LHCN-M2 (cell line): ENCODE measurements around the gene KLF2. TPM values are rescaled to one million over a fixed set of nuclear protein-coding genes. Genes with fewer than 3 reads are reported as not detected.
A peak's percentile ranks its signal among the peaks of the same experiment; 100 is the strongest.
"Not testable (repeated sequence)": the region's sequence is repeated elsewhere in the genome, so short reads cannot be mapped to it uniquely, and the experiment has no call there.

Experiments used
- DNase-seq: peaks from one replicate; pipeline ENCODE4 v3.0.0-alpha.2; 2012; ENCODE audit warnings: low read depth
- total RNA-seq: library from RNA; depleted of rRNA; stranded (reverse); fragments of >200 nt; gene quantifications from 2 replicates; pipeline ENCODE4 v1.2.3, GENCODE V29; 2014

Gene KLF2
- total RNA-seq, 1 experiment from 2014 or later, result 2.8 TPM

DNA sequence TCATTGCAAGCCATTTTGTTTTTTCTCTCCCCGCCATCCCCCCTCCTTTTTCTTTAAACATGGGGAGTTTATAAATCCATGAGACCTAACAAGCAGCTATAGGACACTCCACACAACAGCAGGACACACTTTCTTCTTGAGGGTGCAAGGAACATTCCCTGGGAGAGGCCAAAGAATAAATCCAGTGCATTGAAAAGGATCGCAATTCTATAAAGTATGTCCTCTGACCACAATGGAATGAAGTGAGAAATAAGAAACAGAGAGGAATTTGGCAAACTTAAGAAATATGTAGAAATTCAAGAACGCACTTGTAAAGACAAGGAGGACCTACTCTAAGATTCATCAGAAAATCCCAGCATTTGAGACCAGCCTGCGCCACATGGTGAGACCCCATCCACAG, 11.9 kb downstream of the KLF2 start:
- DNase-seq, result no peak

DNA sequence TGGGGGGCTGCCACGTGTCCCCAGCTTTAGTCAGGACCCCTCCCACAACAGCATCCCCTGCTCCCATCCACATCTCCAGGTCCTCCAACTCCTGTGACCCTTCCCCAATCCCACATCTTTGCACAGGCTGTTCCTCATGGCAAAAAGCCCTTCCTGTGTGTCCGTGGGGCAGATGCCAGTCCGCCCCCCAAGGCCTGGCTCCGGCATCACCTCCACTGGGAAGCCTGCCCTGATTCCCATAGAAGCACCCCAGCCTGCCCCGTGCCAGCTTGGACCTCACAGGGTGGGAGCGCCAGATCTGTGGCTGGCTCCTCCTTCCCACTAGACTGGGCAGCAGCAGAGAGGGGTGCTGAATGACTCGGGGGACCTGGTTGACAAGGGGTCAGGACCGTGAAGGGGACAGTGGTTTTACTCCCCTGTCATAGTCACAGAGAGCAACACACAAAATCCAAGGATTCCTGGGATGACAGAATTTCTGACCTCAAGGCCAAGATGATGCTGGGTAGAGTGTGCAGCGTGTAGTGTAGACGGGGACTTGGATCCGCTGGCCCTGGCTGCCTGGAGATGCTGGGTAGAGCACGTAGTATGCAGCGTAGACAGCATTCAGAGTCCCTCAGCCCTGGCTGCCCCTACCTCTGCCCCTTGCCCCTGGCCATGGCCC, 13.3 kb downstream of the KLF2 start:
- no peak for DNase-seq

- peak; percentile 95 for DNase-seq
Measured at GRCh38 chr19:16338470-16339360, 14.1 kb downstream of the KLF2 start.

DNA sequence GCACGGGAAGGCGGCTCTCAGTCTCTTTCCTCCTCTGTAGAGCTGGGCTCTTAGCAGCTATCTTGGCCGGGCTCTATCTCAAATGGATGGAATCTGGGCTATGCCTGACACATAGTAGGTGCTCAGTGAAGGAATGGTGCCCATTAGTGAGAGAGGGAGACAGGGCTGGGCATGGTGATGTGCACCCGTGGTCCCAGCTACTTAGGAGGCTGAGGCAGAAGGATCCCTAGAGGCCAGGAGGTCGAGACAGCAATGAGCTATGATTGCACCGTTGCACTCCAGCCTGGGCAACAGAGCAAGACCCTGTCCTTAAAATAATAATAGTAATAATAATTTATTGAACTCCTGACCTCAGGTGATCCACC, 14.7 kb downstream of the KLF2 start:
- no peak for DNase-seq

- no peak for DNase-seq
Measured at GRCh38 chr19:16340092-16340491, 15.5 kb downstream of the KLF2 start.

DNA sequence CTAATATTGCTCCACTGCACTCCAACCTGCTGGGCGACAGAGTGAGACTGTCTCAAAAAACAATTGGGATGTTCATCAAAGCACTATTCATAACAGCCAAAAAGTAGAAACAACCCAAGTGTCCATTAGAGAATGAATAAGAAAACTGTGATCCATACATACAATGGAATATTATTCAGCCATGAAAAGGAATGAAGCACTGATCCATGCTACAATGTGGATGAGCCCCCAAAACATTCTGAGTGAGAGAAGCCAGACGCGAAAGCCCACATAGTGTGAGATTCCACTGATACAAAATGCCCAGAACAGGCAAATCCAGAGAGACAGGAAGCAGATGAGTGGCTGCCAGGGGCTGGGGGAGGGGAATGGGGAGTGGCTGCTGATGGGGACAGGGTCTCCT, 16.0 kb downstream of the KLF2 start:
- no peak for DNase-seq

DNA sequence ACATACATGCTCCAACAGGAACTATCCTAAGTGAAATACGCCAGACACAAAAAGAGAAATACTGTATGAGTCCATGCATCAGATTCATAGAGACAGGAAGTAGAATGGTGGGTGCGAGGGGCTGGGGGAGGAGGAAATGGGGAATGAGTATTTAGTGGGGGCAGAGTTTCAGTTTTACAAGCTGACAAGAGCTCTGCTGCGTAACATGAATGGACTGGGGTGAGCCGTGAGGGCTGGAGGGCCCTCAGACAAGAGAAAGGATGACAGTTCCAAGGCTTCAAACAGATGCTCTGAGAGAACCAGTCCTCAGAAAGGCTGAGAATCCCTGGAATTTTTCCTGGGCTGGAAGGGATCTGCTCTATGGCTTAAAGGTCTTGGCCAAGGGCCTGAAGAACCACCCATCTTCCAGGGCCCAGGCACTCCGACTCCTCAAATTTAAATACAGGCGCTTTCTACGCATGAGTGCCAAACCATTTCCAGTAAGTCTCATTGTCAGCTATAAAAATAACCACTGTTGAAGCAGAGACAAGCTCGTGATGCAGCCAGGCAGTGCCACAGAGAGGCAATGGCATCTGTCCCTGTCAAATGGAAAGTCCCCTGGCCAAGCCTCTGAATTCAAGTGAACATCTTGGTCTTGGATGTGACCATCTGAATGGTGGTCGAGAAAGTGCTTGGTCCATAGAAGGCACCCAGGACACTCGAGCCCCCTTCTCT, 17.5 kb downstream of the KLF2 start:
- DNase-seq, result peak; percentile 35

DNA sequence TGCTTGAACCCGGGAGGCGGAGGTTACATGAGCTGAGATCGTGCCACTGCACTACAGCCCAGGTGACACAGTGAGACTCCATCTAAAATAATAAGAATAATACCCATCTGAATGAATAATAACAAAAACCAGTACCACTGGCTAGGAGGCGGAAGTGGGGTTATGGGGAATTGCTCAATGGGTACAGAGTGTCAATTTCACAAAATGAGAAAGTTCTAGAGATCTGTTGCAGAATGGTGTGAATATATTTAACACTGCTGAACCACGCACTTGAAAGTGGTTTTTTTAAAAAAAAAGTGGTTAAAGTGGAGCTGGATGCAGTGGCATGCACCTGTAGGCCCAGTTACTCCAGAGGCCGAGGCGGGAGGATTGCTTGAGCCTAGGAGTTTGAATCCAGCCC, 18.5 kb downstream of the KLF2 start:
- DNase-seq, result no peak

DNA sequence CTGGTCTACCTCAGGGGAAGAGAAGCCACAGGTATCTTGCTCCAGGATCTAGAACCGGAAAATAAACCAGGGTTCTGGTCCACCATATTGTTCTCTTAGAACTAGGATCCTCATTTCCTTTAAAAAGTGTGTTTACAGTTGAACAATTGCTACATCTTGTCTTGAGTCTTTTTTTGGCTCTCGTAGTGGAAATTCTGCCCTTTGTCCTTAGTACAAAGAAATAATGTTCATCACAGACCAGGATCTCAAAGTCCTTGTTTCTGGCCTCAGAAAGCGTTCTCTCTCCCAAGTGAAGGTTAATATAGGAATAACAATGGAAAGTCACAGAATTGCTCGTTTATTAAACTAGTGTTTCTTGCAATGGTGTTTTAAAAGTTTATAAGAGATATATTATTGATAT, 20.8 kb downstream of the KLF2 start:
- no peak for DNase-seq

DNA sequence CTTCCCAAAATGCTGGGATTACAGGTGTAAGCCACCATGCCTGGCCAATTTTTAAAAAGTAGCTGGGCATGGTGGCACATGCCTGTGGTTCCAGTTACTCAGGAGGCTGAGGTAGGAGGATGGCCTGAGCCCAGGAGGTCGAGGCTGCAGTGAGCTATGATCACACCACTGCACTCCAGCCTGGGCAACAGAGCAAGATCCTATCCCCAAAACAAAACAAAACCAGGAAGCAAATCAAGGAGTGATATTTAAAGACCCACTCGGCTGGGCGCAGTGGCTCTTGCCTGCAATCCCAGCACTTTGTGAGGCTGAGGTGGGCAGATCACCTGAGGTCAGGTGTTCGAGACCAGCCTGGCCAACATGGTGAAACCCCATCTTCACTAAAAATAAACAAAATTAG, 22.5 kb downstream of the KLF2 start:
- DNase-seq, result not testable (repeated sequence)

DNA sequence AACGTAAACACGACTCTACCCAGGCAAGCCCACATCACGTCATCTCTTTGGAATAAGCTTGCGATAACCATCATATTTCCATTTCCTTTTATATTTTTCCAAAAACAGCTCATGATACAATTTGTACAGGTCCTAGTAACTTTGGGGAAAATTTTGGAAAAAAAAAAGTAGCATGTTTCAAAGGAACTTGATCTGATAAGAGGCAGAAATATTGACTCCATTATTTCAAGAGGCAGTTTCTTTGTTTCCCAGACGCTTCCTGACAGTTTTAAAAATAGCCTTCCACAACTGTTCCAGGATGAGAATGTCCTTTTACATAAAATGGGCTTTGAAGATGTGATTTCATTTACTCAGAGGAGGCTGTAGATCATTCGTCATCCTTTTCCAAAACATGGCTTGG, 23.1 kb downstream of the KLF2 start:
- no peak for DNase-seq

GRCh38 chr19:16349551-16350152, 25.0 kb downstream of the KLF2 start:
- DNase-seq, result no peak

GRCh38 chr19:16351133-16351809, 26.6 kb downstream of the KLF2 start:
- peak; percentile 27 for DNase-seq

- no peak for DNase-seq
Measured at GRCh38 chr19:16355293-16356043, 30.8 kb downstream of the KLF2 start.

DNA sequence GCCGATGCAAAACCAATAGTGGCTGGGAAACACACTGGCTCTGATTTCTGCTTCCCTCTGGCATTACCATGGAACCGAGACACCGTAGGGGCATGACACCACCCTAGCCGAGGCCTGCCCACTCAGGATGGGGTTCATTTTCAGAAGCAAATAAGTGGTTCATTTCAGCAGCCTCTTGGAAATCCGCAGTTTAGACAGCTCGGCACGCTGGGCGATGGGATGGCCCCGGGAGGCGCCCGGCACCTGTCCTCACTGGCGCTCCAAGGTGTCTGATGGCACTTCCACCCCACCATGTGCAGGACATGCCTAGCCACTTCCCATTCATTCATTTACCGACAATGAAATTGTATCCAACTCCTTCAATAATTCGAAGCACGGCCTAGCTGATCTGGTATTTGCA, 33.8 kb downstream of the KLF2 start:
- DNase-seq, result no peak

- no peak for DNase-seq
Measured at GRCh38 chr19:16359074-16359473, 34.4 kb downstream of the KLF2 start.

DNA sequence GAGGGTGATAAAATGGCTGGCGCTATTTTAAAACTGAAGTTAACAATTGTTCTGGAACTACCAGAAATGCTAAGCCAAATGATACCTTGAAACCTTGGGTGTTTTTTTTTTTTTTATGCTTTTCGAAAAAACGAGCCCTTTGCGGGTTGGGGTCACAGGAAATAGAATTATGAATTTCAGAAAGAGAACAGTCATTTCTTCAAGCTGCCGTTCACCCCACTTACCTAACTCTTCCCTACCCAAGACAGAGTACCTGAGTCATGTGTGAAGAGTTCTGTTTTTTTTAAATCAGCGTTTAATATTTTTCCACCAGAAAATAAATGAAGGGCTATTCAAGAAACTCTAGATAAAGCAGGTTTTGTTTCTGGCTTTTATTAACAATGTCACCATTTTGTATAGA, 35.3 kb downstream of the KLF2 start:
- DNase-seq, result no peak

DNA sequence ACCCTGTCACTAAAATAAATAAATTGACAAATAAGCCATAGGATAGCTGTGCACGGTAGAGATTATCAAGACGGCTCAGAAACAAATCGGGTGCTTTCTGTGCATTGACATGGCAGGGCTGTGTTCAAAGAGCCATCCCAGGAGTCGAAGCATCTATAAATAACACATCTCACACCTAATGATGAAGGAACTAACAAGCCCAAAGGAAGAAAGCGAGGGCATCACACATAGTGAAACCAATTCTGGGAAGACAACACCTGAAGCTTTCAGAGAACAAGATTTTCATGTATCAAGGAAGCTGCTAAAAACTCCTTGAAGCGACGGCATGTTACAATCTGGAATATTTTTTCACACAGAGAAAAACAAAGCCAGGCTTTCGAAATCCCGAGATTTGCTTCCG, 36.1 kb downstream of the KLF2 start:
- DNase-seq, result no peak

DNA sequence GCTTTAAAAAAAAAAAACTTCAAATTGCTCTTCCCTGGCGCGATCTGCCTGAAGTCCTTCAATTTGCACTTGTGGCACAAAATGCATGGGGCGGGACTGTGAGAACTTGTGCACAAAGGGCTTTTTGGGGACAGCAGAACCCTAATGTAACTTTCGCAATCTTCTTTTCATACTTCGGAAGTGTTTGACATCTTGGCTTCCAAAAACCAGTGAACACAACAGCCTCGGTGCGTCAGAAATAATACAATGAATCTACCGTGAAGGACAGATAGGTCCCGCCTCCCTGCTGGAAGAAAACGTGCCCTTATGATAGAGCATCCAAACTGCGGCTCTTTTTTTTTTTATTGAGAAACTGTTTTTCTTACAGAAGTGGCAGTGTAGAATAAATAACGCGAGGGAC, 36.6 kb downstream of the KLF2 start:
- no peak for DNase-seq

- no peak for DNase-seq
Measured at GRCh38 chr19:16361926-16362325, 37.3 kb downstream of the KLF2 start.
